Measurements from ENCODE around the gene BORCS6. TPM values are rescaled to one million over a fixed set of nuclear protein-coding genes. Genes with fewer than 3 reads are reported as not detected.
"Not testable (repeated sequence)": the region's sequence is repeated elsewhere in the genome, so short reads cannot be mapped to it uniquely, and the experiment has no call there.

BORCS6 gene
- total and polyA plus RNA-seq, 9 donors, result 3.7 to 5.7 (median 5.0) TPM

- WGBS (ENCODE audit: insufficient coverage), result 27% methylated on average over 9 of the region's 20 CpGs
- Histone ChIP-seq H3K27ac (ENCODE audit: low read length) (peak overlapping the region; percentile 97), H3K4me3 (ENCODE audit: low read length) (peak overlapping the region; percentile 70)
Measured at GRCh38 chr17:8225813-8226535, 36.0 kb upstream of the BORCS6 start.

GRCh38 chr17:8224891-8225812 lies 35.2 kb upstream of the BORCS6 start:
- Histone ChIP-seq H3K4me1 (ENCODE audit: control insufficient read depth, insufficient read depth, low read length) (peaks cover 32% of the 10 kb centered on the region), H3K27me3 (ENCODE audit: control insufficient read depth, insufficient read depth, low read length) (no peaks in the 10 kb centered on the region), H3K4me3 (ENCODE audit: low read length) (no peak overlapping the region), H3K9me3 (replicated peaks; ENCODE audit: control insufficient read depth, low read depth, low read length) (no peaks in the 10 kb centered on the region), H3K27ac (ENCODE audit: low read length) (no peak overlapping the region), H3K36me3 (ENCODE audit: control insufficient read depth, insufficient read depth, low read length) (peaks cover 30% of the 10 kb centered on the region)
- no peak for DNase-seq
- 92% methylated on average over 20 of the region's 26 CpGs for WGBS (ENCODE audit: insufficient coverage)

More at GRCh38 chr17:8225813-8226535, 36.0 kb upstream of the BORCS6 start:
- Histone ChIP-seq H3K9me3 (replicated peaks; ENCODE audit: control insufficient read depth, low read depth, low read length) (no peaks in the 10 kb centered on the region), H3K27me3 (ENCODE audit: control insufficient read depth, insufficient read depth, low read length) (no peaks in the 10 kb centered on the region), H3K36me3 (ENCODE audit: control insufficient read depth, insufficient read depth, low read length) (peaks cover 38% of the 10 kb centered on the region), H3K4me1 (ENCODE audit: control insufficient read depth, insufficient read depth, low read length) (peaks cover 30% of the 10 kb centered on the region)
- peak; percentile 70 for DNase-seq

GRCh38 chr17:8223356-8224126 lies 33.6 kb upstream of the BORCS6 start:
- peaks cover 14% of the 10 kb centered on the region for H3K36me3 ChIP-seq (ENCODE audit: control insufficient read depth, insufficient read depth, low read length)
- no peaks in the 10 kb centered on the region for H3K9me3 ChIP-seq (replicated peaks; ENCODE audit: control insufficient read depth, low read depth, low read length)
- H3K4me3 ChIP-seq (ENCODE audit: low read length), result peak overlapping the region; percentile 82
- H3K4me1 ChIP-seq (ENCODE audit: control insufficient read depth, insufficient read depth, low read length), result peaks cover 34% of the 10 kb centered on the region
- H3K27ac ChIP-seq (ENCODE audit: low read length), result peak overlapping the region; percentile 100
- 0% methylated on average over 16 of the region's 27 CpGs for WGBS (ENCODE audit: insufficient coverage)
- DNase-seq, result peak; percentile 86
- H3K27me3 ChIP-seq (ENCODE audit: control insufficient read depth, insufficient read depth, low read length), result no peaks in the 10 kb centered on the region

- Histone ChIP-seq H3K36me3 (ENCODE audit: control insufficient read depth, insufficient read depth, low read length) (peaks cover 7% of the 10 kb centered on the region), H3K4me1 (ENCODE audit: control insufficient read depth, insufficient read depth, low read length) (peaks cover 33% of the 10 kb centered on the region), H3K9me3 (replicated peaks; ENCODE audit: control insufficient read depth, low read depth, low read length) (no peaks in the 10 kb centered on the region), H3K27me3 (ENCODE audit: control insufficient read depth, insufficient read depth, low read length) (no peaks in the 10 kb centered on the region), H3K4me3 (ENCODE audit: low read length) (peak overlapping the region; percentile 82), H3K27ac (ENCODE audit: low read length) (peak overlapping the region; percentile 100)
- DNase-seq, result peak; percentile 97
- under 1% methylated on average over 31 of the region's 49 CpGs for WGBS (ENCODE audit: insufficient coverage)
Measured at GRCh38 chr17:8222630-8223355, 32.8 kb upstream of the BORCS6 start.

- H3K4me1 ChIP-seq (ENCODE audit: control insufficient read depth, insufficient read depth, low read length), result peaks cover 28% of the 10 kb centered on the region
- DNase-seq, result no peak
- peak overlapping the region; percentile 82 for H3K4me3 ChIP-seq (ENCODE audit: low read length)
- H3K27me3 ChIP-seq (ENCODE audit: control insufficient read depth, insufficient read depth, low read length), result no peaks in the 10 kb centered on the region
- H3K27ac ChIP-seq (ENCODE audit: low read length), result peak overlapping the region; percentile 100
- H3K9me3 ChIP-seq (replicated peaks; ENCODE audit: control insufficient read depth, low read depth, low read length), result no peaks in the 10 kb centered on the region
- 0% methylated on average over 9 of the region's 9 CpGs for WGBS (ENCODE audit: insufficient coverage)
- H3K36me3 ChIP-seq (ENCODE audit: control insufficient read depth, insufficient read depth, low read length), result peaks cover 2% of the 10 kb centered on the region
Measured at GRCh38 chr17:8222380-8222629, 32.3 kb upstream of the BORCS6 start.

- Histone ChIP-seq H3K27ac (ENCODE audit: low read length) (peak overlapping the region; percentile 100), H3K4me3 (ENCODE audit: low read length) (peak overlapping the region; percentile 82), H3K9me3 (replicated peaks; ENCODE audit: control insufficient read depth, low read depth, low read length) (no peaks in the 10 kb centered on the region), H3K36me3 (ENCODE audit: control insufficient read depth, insufficient read depth, low read length) (no peaks in the 10 kb centered on the region), H3K27me3 (ENCODE audit: control insufficient read depth, insufficient read depth, low read length) (no peaks in the 10 kb centered on the region), H3K4me1 (ENCODE audit: control insufficient read depth, insufficient read depth, low read length) (peaks cover 23% of the 10 kb centered on the region)
- WGBS (ENCODE audit: insufficient coverage), result 0% methylated on average over 35 of the region's 40 CpGs
- peak; percentile 98 for DNase-seq
Measured at GRCh38 chr17:8221663-8222379, 31.8 kb upstream of the BORCS6 start.

- Histone ChIP-seq H3K27ac (ENCODE audit: low read length) (peak overlapping the region; percentile 100), H3K4me3 (ENCODE audit: low read length) (peak overlapping the region; percentile 82), H3K4me1 (ENCODE audit: control insufficient read depth, insufficient read depth, low read length) (peaks cover 20% of the 10 kb centered on the region), H3K36me3 (ENCODE audit: control insufficient read depth, insufficient read depth, low read length) (no peaks in the 10 kb centered on the region), H3K9me3 (replicated peaks; ENCODE audit: control insufficient read depth, low read depth, low read length) (no peaks in the 10 kb centered on the region), H3K27me3 (ENCODE audit: control insufficient read depth, insufficient read depth, low read length) (no peaks in the 10 kb centered on the region)
- WGBS (ENCODE audit: insufficient coverage), result under 1% methylated on average over 36 of the region's 45 CpGs
- DNase-seq, result peak; percentile 98
Measured at GRCh38 chr17:8220783-8221662, 31.0 kb upstream of the BORCS6 start.

- not testable (repeated sequence) for H3K4me3 ChIP-seq (ENCODE audit: low read length); H3K27ac ChIP-seq (ENCODE audit: low read length); H3K9me3 ChIP-seq (replicated peaks; ENCODE audit: control insufficient read depth, low read depth, low read length); H3K27me3 ChIP-seq (ENCODE audit: control insufficient read depth, insufficient read depth, low read length); H3K36me3 ChIP-seq (ENCODE audit: control insufficient read depth, insufficient read depth, low read length); DNase-seq
- peaks cover 12% of the 10 kb centered on the region for H3K4me1 ChIP-seq (ENCODE audit: control insufficient read depth, insufficient read depth, low read length)
- whole genome bisulfite sequencing (ENCODE audit: insufficient coverage), result 86% methylated on average over 5 of the region's 15 CpGs
Measured at GRCh38 chr17:8214000-8214399, 24.0 kb upstream of the BORCS6 start.
